ENCODE results near the gene CDC27.
"Not testable (repeated sequence)": the region's sequence is repeated elsewhere in the genome, so short reads cannot be mapped to it uniquely, and the experiment has no call there.

CDC27 gene

DNA sequence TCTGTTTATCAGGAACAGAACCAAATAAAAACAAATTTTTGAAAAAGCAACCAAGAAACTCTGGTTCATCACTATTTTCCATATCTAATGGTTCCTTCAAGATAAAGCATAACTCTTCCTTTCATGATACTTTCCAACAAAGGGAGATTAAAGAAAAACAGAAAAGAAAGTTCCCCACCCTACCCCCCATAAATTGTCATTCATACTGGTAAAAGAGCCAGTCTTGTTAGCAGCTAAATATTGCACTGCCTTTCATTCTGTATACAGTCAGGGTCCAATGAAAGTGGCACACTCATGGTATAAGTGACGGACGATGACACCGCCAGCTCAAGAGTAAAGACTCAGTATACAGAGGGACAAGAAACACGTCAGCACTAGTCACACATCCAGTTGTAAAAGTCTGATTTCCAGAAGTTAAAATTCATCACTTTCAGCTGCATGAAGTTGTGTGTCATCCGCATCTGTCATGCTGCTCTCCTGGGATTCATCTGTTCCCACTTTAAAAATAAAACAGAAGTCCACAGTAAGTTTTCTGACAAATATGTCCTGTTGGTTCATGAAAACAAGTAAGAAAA is 68.5 kb downstream of the CDC27 start:
- TF ChIP-seq, protein P1, sequence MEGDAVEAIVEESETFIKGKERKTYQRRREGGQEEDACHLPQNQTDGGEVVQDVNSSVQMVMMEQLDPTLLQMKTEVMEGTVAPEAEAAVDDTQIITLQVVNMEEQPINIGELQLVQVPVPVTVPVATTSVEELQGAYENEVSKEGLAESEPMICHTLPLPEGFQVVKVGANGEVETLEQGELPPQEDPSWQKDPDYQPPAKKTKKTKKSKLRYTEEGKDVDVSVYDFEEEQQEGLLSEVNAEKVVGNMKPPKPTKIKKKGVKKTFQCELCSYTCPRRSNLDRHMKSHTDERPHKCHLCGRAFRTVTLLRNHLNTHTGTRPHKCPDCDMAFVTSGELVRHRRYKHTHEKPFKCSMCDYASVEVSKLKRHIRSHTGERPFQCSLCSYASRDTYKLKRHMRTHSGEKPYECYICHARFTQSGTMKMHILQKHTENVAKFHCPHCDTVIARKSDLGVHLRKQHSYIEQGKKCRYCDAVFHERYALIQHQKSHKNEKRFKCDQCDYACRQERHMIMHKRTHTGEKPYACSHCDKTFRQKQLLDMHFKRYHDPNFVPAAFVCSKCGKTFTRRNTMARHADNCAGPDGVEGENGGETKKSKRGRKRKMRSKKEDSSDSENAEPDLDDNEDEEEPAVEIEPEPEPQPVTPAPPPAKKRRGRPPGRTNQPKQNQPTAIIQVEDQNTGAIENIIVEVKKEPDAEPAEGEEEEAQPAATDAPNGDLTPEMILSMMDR (IDR thresholded peaks at IDR 0.05; ENCODE audit: borderline replicate concordance, control extremely low read depth, extremely low read depth, insufficient read depth, missing control alignments), result no peak
- in situ Hi-C loops (cut with MboI; ENCODE audit: low sequenced_read_pairs, unreplicated experiment), result no loop called here
- no peak for DNase-seq (ENCODE audit: low spot score)

DNA sequence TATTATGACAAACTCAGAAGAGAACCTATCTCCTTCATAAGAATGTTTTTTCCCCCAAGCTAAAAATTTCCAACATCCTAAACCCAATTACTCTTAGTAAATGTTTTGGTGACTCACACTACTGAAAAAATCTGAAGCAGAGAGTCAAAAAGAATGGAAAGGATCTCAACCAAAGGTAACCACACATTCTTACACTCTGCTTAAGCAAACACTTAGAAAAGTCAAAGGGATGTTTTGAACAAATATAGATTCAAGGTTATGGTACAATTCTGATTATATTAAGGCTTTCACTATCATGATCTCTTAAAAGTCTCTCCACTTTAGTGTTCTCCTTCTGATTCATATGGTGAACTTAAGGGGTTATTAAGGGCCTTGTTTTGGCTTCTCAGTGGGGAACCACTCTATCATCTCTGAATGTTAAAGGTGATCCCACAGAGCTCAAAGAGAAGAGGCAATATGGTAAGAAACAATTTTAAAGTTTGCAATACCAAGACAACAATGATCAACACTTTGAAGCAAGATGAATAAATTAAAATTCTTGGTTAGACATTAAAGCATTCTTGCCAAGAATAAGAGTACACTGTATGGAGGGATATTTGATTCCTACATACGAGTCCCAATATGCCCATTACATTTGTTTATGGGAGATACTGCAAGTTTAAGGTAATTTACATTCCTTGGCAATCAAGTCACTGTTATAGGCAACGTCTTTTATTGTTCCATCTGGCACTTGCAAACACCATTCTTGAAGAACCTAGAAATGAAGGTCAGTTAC is 69.2 kb downstream of the CDC27 start:
- in situ Hi-C loops (cut with MboI; ENCODE audit: low sequenced_read_pairs, unreplicated experiment), result no loop called here
- TF ChIP-seq, protein P1 (IDR thresholded peaks at IDR 0.05; ENCODE audit: borderline replicate concordance, control extremely low read depth, extremely low read depth, insufficient read depth, missing control alignments), result no peak
- no peak for DNase-seq (ENCODE audit: low spot score)

DNA sequence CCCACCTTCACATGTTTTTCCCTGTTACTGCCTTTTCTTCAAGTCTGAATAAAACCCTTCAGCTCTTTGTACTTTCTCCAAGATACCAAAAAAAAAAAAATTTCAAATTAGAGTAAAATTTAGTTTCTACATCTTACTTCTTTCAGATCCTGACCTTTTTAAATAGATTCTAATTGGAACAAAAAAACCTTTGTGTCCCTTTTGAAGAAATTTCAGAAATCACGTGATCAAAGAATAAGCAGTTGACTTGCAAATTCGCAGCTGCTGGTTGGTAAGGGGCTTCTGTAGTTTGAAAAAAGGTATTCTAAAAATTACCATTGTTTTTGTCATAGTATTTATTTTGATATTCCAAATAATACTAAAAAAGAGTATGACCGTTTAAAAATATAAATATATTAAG is 71.7 kb downstream of the CDC27 start:
- DNase-seq (ENCODE audit: low spot score), result no peak
- TF ChIP-seq, protein P1 (IDR thresholded peaks at IDR 0.05; ENCODE audit: borderline replicate concordance, control extremely low read depth, extremely low read depth, insufficient read depth, missing control alignments), result no peak
- in situ Hi-C loops (cut with MboI; ENCODE audit: low sequenced_read_pairs, unreplicated experiment), result no loop called here

DNA sequence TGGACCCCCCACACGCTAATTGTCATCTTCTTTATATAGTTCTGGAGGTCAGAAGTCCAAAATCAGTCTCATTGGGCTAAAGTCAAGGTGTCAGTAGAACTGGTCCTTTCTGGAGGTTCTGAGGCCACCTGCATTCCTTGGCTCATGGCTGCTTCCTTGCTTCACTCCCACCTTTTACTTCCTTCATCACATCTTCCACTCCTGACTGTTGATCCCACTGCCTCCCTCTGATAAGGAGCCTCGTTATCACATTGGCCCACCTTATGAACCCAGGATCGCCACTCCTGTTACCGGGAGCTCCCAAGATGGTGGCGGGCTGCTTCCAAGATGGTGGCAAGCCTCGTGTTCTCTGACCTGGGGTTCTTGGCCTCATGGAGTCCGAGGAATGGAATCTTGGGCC is 83.0 kb downstream of the CDC27 start:
- TF ChIP-seq, protein P1 (IDR thresholded peaks at IDR 0.05; ENCODE audit: borderline replicate concordance, control extremely low read depth, extremely low read depth, insufficient read depth, missing control alignments), result no peak
- in situ Hi-C loops (cut with MboI; ENCODE audit: low sequenced_read_pairs, unreplicated experiment), result no loop called here

DNA sequence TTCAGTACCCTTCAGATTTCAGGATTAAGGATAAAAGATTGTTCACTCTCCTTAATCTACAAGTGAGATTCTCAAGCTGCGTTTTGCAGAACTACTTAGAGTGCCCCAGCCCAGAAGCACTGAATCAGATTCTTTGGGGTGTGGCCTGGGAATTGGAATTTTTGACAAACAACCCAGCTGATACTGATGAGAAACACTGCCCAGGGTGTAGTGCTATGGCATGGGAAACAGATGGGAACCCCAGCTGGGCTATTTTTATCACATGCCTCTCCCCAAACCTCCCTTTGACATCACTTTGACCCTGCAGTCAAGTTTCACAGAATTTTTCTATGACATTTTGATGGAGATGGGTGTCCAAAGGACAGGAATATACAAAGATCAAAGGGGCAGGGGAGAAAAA is 83.8 kb downstream of the CDC27 start:
- DNase-seq (ENCODE audit: low spot score); in situ Hi-C loops (cut with MboI; ENCODE audit: low sequenced_read_pairs, unreplicated experiment): not testable (repeated sequence)

More for the DNA sequence above, 83.0 kb downstream of the CDC27 start:
- no peak for DNase-seq (ENCODE audit: low spot score)

DNA sequence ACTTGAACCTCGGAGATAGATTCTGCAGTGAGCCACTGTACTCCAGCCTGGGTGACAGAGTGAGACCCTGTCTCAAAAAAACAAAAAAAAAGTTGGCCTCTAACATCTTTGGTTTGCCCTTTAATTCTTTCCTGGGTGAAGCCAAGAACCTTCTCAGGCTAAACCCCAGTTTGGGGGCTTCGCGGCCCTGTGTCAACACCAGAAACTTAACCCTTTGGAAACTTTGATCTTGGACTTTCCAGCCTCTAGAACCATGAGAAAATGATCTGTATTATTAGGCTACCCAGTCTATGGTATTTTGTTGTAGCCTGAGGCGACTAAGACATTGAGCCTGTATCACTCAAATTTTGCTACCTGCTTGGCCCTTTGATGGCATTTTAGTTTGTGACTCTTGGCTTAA is 86.2 kb downstream of the CDC27 start:
- no peak for DNase-seq (ENCODE audit: low spot score)
- TF ChIP-seq, protein P1 (IDR thresholded peaks at IDR 0.05; ENCODE audit: borderline replicate concordance, control extremely low read depth, extremely low read depth, insufficient read depth, missing control alignments), result no peak
- in situ Hi-C loops (cut with MboI; ENCODE audit: low sequenced_read_pairs, unreplicated experiment), result no loop called here

DNA sequence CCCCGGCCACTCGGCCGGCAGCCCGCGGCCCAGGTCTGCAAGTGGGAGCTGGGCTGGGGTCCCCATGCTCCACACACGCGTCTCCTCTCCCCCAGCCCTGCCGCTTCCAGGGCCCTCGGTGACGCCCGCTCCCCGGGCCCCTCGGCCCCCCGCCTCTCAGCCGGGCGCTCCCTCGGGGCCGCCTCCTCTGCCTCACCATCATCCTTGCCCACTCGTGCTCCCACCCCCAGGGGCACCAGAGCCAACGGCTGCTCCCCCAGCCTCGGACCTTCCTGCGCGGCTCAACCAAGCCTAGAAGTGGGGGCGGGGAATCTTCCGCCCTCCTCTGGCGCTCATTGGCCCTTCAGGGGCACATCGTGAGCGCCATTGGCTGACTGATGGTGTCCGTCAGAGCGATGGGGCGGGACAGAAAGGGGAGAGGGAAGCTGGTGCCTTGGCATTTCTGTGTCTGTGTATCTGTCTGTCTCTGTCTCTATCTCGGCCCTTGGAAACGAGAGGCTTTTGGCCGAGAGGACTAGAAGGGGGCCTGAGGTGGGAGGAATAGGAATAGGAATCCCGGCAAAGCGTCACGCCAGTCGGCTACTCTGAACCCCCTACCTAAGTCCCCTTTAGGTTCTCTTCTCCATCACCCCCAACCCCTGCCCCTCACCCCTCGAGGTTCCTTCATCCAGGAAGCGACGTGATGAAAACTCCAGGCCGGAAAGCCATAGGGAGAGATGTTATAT is 88.9 kb downstream of the CDC27 start:
- TF ChIP-seq, protein P1 (IDR thresholded peaks at IDR 0.05; ENCODE audit: borderline replicate concordance, control extremely low read depth, extremely low read depth, insufficient read depth, missing control alignments), result no peak
- peak; percentile 81 for DNase-seq (ENCODE audit: low spot score)
- in situ Hi-C loops (cut with MboI; ENCODE audit: low sequenced_read_pairs, unreplicated experiment), result no loop called here

Data from GM13976 (cell line).